Measurements from ENCODE around the gene CLEC11A. TPM values are rescaled to one million over a fixed set of nuclear protein-coding genes. Genes with fewer than 3 reads are reported as not detected.

Gene CLEC11A
- total RNA-seq = 3.7 and 4.9 TPM in 2 replicates

DNA sequence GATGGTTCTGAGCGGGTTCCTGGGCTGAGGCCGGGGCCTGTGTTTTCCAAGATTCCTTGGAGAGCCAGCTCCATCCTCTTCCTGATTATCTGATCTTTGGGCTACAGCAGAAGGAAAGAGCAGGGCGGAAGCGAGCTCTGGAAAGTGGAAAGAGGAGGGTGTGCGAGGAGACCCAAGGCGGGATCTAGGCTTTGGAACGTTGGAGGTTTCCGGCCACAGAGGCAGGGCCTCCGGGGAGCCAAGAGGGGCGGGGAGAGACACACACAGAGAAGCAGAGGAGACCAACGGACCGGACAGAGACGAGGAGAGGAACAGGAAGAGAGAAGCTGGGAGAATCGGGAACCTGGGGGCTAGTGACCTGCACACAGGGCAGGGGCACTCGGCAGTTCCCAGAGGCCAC is at the start of gene CLEC11A:
Gene CLEC11A (plus strand): TSS at position 296 of the 400 bp plus-strand sequence. CDS start 162 bp downstream, outside the sequence.

GRCh38 chr19:50719566-50719965 is 3.6 kb upstream of the CLEC11A start, which contains the start of gene SHANK1:
Gene SHANK1, minus strand, starts transcription at chr19:50719802. Its CDS starts 2,883 bp downstream, at chr19:50716919.

DNA sequence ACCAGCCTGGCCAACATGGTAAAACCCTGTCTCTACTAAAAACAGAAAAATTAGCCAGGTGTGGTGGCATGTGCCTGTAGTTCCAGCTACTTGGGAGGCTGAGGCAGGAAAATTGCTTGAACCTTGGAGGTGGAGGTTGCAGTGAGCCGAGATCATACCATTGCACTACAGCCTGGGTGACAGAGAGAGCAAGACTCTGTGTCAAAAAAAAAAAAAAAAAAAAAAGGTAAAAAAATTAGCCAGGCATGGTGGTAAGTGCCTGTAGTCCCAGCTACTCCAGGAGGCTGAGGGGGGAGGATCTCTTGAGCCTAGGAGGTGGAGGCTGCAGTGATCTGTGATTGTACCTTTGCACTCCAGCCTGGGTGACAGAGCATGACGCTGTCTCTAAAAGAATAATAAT is 47.0 kb downstream of the CLEC11A start, which contains the start of gene GPR32:
Gene GPR32 (plus strand): TSS at position 301 of the 400 bp plus-strand sequence. CDS start 137 bp downstream, outside the sequence.

Other genes starting within 250 kb of the CLEC11A start
- 59.8 and 84.2 TPM in 2 replicates for gene EMC10, start 246.9 kb upstream of the CLEC11A start, total RNA-seq
- gene GARIN5A, start 246.5 kb upstream of the CLEC11A start, total RNA-seq = 1.5 TPM in 1 of 2 replicates, not detected in the other
- 30.2 and 39.1 TPM in 2 replicates for gene JOSD2, start 212.2 kb upstream of the CLEC11A start, total RNA-seq
- gene ASPDH, start 209.5 kb upstream of the CLEC11A start, total RNA-seq = not detected in 2 replicates
- 0.07 TPM in 1 of 2 replicates, not detected in the other for gene LRRC4B, start 154.9 kb upstream of the CLEC11A start, total RNA-seq
- not detected in 2 replicates for gene SYT3, start 83.5 kb upstream of the CLEC11A start, total RNA-seq
- not detected in 2 replicates for gene C19orf81, start 73.9 kb upstream of the CLEC11A start, total RNA-seq
- 0.35 TPM in 1 of 2 replicates, not detected in the other for gene SHANK1, start 3.6 kb upstream of the CLEC11A start, total RNA-seq
- not detected in 2 replicates for gene GPR32, start 47.1 kb downstream of the CLEC11A start, total RNA-seq
- gene ACP4, start 67.1 kb downstream of the CLEC11A start, total RNA-seq = not detected in 2 replicates
- gene KLK1, start 100.4 kb downstream of the CLEC11A start, total RNA-seq = 1.3 TPM in 1 of 2 replicates, not detected in the other
- not detected in 2 replicates for gene KLK15, start 110.2 kb downstream of the CLEC11A start, total RNA-seq
- gene KLK3, start 131.6 kb downstream of the CLEC11A start, total RNA-seq = not detected in 2 replicates
- not detected in 2 replicates for gene KLK2, start 150.1 kb downstream of the CLEC11A start, total RNA-seq
- gene KLK4, start 188.0 kb downstream of the CLEC11A start, total RNA-seq = not detected in 2 replicates
- 41.5 and 42.7 TPM in 2 replicates for gene KLK5, start 229.7 kb downstream of the CLEC11A start, total RNA-seq
- 2.2 and 2.8 TPM in 2 replicates for gene KLK6, start 246.2 kb downstream of the CLEC11A start, total RNA-seq